Ascending aorta (tissue), 2 donors: ENCODE measurements around the gene CAMSAP3. TPM values are rescaled to one million over a fixed set of nuclear protein-coding genes. Genes with fewer than 3 reads are reported as not detected.

Source experiments
- DNase-seq, 2 donors: peaks; one replicate each; pipeline ENCODE4 v3.0.0-alpha.2; 2019; ENCODE audit warnings: low spot score in 2 of 2
- H3K27ac ChIP-seq, 2 donors: fragments of 200-600 bp; sonication (generic); one replicate each; pipeline ENCODE4 v1.5.1; 2016 to 2017; ENCODE audit warnings: mild to moderate bottlenecking in 1 of 2
- H3K27me3 ChIP-seq: fragments of 200-600 bp; sonication (generic); one replicate; pipeline ENCODE4 v1.5.1; 2017
- H3K36me3 ChIP-seq, 2 donors: fragments of 200-600 bp; sonication (generic); one replicate each; pipeline ENCODE4 v1.5.1; 2016
- H3K4me1 ChIP-seq, 2 donors: fragments of 200-600 bp; sonication (generic); one replicate each; pipeline ENCODE4 v1.5.1; 2016 to 2017; ENCODE audit warnings: mild to moderate bottlenecking in 1 of 2
- H3K4me3 ChIP-seq, 2 donors: fragments of 200-600 bp; sonication (generic); one replicate each; pipeline ENCODE4 v1.5.1; 2016 to 2017; ENCODE audit warnings: mild to moderate bottlenecking in 1 of 2
- H3K9me3 ChIP-seq, 2 donors: fragments of 200-600 bp; sonication (generic); one replicate each; pipeline ENCODE4 v1.5.1; 2016
- intact Hi-C: fragments of 100-400 bp; cut with DNase I; formaldehyde crosslinking; loops from one replicate; pipeline ENCODE4 v1.15.1; 2023
- total RNA-seq: library from RNA; depleted of rRNA; stranded (reverse); fragments of >200 nt; gene quantifications from one replicate; pipeline ENCODE4 v1.1.0, GENCODE V29; 2016
- TF ChIP-seq, protein P1 (sequence below), 3 experiments: fragments of 200-600 bp in 2 of 3; fragments of 450-650 bp in 1 of 3; sonication (generic) in 2 of 3; IDR thresholded peaks; one replicate each; pipeline ENCODE4 v1.5.1; 2016 to 2019; ENCODE audit warnings: antibody characterized with exemption in 3 of 3, mild to moderate bottlenecking in 1 of 3, moderate library complexity in 1 of 3

Gene CAMSAP3, protein sequence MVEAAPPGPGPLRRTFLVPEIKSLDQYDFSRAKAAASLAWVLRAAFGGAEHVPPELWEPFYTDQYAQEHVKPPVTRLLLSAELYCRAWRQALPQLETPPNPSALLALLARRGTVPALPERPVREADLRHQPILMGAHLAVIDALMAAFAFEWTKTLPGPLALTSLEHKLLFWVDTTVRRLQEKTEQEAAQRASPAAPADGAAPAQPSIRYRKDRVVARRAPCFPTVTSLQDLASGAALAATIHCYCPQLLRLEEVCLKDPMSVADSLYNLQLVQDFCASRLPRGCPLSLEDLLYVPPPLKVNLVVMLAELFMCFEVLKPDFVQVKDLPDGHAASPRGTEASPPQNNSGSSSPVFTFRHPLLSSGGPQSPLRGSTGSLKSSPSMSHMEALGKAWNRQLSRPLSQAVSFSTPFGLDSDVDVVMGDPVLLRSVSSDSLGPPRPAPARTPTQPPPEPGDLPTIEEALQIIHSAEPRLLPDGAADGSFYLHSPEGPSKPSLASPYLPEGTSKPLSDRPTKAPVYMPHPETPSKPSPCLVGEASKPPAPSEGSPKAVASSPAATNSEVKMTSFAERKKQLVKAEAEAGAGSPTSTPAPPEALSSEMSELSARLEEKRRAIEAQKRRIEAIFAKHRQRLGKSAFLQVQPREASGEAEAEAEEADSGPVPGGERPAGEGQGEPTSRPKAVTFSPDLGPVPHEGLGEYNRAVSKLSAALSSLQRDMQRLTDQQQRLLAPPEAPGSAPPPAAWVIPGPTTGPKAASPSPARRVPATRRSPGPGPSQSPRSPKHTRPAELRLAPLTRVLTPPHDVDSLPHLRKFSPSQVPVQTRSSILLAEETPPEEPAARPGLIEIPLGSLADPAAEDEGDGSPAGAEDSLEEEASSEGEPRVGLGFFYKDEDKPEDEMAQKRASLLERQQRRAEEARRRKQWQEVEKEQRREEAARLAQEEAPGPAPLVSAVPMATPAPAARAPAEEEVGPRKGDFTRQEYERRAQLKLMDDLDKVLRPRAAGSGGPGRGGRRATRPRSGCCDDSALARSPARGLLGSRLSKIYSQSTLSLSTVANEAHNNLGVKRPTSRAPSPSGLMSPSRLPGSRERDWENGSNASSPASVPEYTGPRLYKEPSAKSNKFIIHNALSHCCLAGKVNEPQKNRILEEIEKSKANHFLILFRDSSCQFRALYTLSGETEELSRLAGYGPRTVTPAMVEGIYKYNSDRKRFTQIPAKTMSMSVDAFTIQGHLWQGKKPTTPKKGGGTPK
- not detected for total RNA-seq

DNA sequence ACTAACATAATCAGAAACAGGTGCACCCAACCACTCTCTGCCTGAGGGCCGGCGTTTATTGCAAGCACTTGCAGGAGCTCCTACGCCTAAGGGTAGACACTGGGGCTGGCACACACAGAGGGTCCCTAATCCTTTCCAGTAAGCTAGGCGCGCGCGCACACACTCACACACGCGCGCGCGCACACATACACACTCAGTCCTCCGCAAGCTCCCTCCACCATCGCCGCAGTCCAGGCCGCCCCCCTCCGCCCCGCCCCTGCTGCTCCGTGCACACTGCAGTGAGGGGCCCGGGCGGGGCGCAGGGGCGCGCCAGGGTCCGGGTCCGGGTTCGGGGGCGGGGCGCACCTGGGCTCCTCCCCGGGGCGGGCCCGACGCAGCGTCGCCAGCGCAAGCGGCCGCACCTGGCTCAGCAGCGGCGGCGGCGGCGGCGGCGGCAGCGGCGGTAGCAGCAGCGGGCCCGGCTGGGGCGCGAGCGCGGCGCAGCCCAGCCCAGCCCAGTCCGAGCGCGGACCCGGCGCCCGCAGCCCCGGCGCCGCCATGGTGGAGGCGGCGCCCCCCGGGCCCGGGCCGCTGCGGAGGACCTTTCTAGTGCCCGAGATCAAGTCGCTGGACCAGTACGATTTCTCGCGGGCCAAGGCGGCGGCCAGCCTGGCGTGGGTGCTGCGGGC is at the start of gene CAMSAP3:
TSS of gene CAMSAP3 (plus strand) at position 398 of the 668 bp plus-strand sequence. CDS start at position 538, 140 bp downstream.
- Histone ChIP-seq H3K4me3 (peak within 1 kb of the TSS; percentile 41 to 43), H3K27me3 (peaks cover 5% of the 10 kb centered on the region), H3K27ac (no peak within 1 kb of the TSS), H3K36me3 (no peaks in the 10 kb centered on the region), H3K9me3 (no peaks in the 10 kb centered on the region), H3K4me1 (no peaks in the 10 kb centered on the region)
- no peak for DNase-seq
- TF ChIP-seq, protein P1, sequence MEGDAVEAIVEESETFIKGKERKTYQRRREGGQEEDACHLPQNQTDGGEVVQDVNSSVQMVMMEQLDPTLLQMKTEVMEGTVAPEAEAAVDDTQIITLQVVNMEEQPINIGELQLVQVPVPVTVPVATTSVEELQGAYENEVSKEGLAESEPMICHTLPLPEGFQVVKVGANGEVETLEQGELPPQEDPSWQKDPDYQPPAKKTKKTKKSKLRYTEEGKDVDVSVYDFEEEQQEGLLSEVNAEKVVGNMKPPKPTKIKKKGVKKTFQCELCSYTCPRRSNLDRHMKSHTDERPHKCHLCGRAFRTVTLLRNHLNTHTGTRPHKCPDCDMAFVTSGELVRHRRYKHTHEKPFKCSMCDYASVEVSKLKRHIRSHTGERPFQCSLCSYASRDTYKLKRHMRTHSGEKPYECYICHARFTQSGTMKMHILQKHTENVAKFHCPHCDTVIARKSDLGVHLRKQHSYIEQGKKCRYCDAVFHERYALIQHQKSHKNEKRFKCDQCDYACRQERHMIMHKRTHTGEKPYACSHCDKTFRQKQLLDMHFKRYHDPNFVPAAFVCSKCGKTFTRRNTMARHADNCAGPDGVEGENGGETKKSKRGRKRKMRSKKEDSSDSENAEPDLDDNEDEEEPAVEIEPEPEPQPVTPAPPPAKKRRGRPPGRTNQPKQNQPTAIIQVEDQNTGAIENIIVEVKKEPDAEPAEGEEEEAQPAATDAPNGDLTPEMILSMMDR (IDR thresholded peaks at IDR 0.05): no peak
- intact Hi-C loops: no loop called here

DNA sequence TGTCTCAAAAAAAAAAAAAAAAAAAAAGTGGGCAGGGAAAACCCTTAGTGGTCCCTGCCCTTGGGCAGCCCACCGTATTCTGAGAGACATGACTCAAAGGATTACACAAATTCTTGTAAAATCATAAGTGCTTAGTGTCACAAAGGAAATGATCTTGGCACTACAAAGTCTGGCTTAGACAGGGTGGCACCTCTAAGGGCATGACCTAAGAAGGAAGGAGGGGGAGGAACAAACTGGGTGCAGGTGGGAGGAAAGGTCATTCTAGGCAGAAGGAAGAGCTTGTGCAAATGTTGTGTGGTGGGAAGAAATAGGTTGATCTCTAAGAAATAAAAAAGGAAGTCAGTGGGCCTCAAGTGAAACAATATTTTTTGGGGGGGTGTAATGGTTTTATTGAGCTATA is 49.8 kb upstream of the CAMSAP3 start:
- H3K4me3 ChIP-seq: no peak overlapping the region
- H3K9me3 ChIP-seq: no peaks in the 10 kb centered on the region
- H3K27ac ChIP-seq: no peak overlapping the region
- H3K27me3 ChIP-seq: no peaks in the 10 kb centered on the region
- H3K4me1 ChIP-seq: no peaks in the 10 kb centered on the region
- peaks cover 45 to 59% of the 10 kb centered on the region in 2 donors for H3K36me3 ChIP-seq
- DNase-seq: no peak
- intact Hi-C loops: no loop called here
- TF ChIP-seq, protein P1 (IDR thresholded peaks at IDR 0.05): no peak

DNA sequence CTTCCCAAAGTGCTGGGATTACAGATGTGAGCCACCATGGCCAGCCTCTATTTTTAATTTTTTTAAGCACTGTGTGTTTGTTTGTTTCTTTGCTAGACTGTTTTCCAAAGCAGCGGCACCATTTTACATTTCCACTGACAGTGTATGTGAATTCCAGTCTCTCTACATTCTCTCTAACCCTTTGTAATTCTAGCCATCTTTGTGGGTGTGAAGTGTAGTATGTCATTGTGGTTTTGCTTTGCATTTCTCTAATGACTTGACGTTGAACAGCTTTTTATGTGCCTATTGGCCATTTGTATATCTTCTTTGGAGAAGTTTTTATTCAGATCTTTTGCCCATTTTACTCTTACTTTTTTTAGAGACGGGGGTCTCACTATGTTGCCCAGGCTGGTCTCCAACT is 48.5 kb upstream of the CAMSAP3 start:
- H3K27ac ChIP-seq: no peak overlapping the region
- TF ChIP-seq, protein P1 (IDR thresholded peaks at IDR 0.05): no peak
- DNase-seq: no peak
- no peak overlapping the region for H3K4me3 ChIP-seq
- H3K27me3 ChIP-seq: no peaks in the 10 kb centered on the region
- no peaks in the 10 kb centered on the region for H3K4me1 ChIP-seq
- peaks cover 34 to 46% of the 10 kb centered on the region in 2 donors for H3K36me3 ChIP-seq
- no peaks in the 10 kb centered on the region for H3K9me3 ChIP-seq
- intact Hi-C loops: no loop called here

DNA sequence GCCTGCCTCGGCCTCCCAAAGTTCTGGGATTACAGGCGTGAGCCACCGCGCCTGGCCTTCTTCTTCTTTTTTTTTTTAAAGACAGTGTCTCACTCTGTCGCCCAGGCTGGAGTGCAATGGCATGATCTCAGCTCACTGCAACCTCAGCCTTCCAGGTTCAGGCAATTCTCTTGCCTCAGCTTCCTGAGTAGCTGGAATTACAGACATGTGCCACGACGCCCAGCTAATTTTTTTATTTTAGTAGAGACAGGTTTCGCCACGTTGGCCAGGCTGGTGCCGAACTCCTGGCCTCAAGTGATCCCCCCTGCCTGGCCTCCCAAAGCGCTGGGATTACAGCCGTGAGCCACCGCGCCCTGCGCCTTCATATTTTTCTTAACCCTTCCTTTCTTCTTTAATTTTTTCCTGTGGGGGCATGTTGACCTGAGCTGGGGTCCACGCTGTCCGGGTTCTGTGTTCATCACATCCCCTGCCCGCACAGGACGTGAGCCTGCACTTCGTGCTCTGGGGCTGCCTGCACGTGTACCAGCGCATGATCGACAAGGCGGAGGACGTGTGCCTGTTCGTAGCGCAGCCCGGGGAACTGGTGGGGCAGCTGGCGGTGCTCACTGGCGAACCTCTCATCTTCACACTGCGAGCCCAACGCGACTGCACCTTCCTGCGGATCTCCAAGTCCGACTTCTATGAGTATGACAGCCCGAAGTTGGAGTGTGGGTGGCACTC is 46.1 kb upstream of the CAMSAP3 start:
- TF ChIP-seq, protein P1 (IDR thresholded peaks at IDR 0.05): no peak
- intact Hi-C loops: no loop called here
- DNase-seq: no peak

More for the DNA sequence above, 46.1 kb upstream of the CAMSAP3 start:
- Histone ChIP-seq H3K27me3 (no peaks in the 10 kb centered on the region), H3K36me3 (peaks cover 39 to 43% of the 10 kb centered on the region in 2 donors), H3K27ac (no peak overlapping the region), H3K4me3 (no peak overlapping the region), H3K4me1 (no peaks in the 10 kb centered on the region), H3K9me3 (no peaks in the 10 kb centered on the region)
